Upper lobe of right lung (tissue), 1 donor: ENCODE measurements around the gene DMAC1. TPM values are rescaled to one million over a fixed set of nuclear protein-coding genes. Genes with fewer than 3 reads are reported as not detected.

Experiments used
- ATAC-seq: fragments of 200-7000 bp; cut with Tn5 transposase; one replicate; pipeline ENCODE4 v1.9.1; 2020; ENCODE audit warnings: mild to moderate bottlenecking, moderate library complexity
- DNase-seq: peaks from one replicate; pipeline ENCODE4 v3.0.0-alpha.2; 2020
- H3K27ac ChIP-seq: fragments of 200-600 bp; one replicate; pipeline ENCODE4 v1.8.0; 2022
- H3K27me3 ChIP-seq: fragments of 200-600 bp; one replicate; pipeline ENCODE4 v1.8.0; 2022; ENCODE audit warnings: mild to moderate bottlenecking
- H3K36me3 ChIP-seq: fragments of 200-600 bp; one replicate; pipeline ENCODE4 v1.8.0; 2022
- H3K4me1 ChIP-seq: fragments of 200-600 bp; one replicate; pipeline ENCODE4 v1.8.0; 2022
- H3K4me3 ChIP-seq: fragments of 200-600 bp; one replicate; pipeline ENCODE4 v1.8.0; 2022; ENCODE audit warnings: mild to moderate bottlenecking
- H3K9me3 ChIP-seq: fragments of 200-600 bp; one replicate; pipeline ENCODE4 v1.8.0; 2022
- CTCF ChIP-seq: fragments of 200-600 bp; IDR thresholded peaks from one replicate; pipeline ENCODE4 v1.8.0; 2022; ENCODE audit warnings: antibody characterized with exemption
- intact Hi-C: fragments of 100-400 bp; cut with DNase I; formaldehyde crosslinking; loops from one replicate; pipeline ENCODE4 v1.11.0; 2022
- total RNA-seq: library from RNA; stranded (reverse); fragmentation: NEBNext Ultra II Directional; extraction: Animal tissue kit (Norgen Biotek cat#: 25700); gene quantifications from one replicate; pipeline ENCODE4 v1.2.1, GENCODE V29; 2021
- donor health status: DM: no; HTN: yes; CAD: no; lungs with severe emphysema.

DMAC1 gene
- total RNA-seq, 1 donor from 2014 or later, result 36.0 TPM

DNA sequence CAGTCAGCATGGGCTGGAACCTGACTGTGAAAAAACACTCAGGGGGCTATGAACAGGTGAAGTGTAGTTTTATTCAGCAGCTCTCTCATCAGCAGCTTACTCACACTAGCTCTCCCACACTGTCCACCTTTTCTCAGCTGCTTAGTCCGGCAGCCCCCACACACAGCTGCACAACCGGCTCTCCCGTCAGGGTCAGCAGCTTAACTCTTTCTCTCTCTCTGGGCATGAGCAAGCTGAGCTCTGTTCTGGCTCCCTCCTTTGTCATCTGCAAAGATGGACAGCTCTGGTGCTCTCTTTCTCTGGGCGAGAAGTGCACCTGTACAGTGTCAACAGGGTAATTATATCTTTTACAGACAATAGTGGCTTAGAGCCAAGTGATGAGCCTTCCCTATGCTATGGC, 8.2 kb downstream of the DMAC1 start:
- H3K4me1 ChIP-seq, result no peaks in the 10 kb centered on the region
- no peak for ATAC-seq
- TF ChIP-seq CTCF, result no peak
- H3K27me3 ChIP-seq, result no peaks in the 10 kb centered on the region
- no peaks in the 10 kb centered on the region for H3K9me3 ChIP-seq
- H3K36me3 ChIP-seq, result peaks cover 25% of the 10 kb centered on the region
- H3K4me3 ChIP-seq, result no peak overlapping the region
- intact Hi-C loops, result no loop called here
- H3K27ac ChIP-seq, result no peak overlapping the region
- no peak for DNase-seq

DNA sequence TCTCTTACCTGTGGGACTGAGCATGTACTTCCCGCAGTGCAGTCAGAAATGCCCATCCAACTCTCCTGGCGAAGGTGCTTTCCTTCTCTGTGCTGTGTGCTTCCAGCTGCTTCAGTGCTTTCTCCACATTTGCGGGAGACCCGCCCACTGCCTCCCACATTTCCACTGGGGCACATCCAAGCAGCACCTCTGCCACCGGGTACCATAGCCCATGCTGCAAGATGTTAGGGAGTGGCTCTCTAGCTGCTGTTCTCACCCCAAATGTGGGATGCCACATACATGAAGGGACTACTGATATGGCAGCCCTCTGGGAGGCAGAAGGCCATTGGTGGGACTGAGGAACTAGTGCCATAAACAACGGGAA, 8.8 kb downstream of the DMAC1 start:
- intact Hi-C loops, result no loop called here
- TF ChIP-seq CTCF, result no peak
- peaks cover 19% of the 10 kb centered on the region for H3K36me3 ChIP-seq
- no peaks in the 10 kb centered on the region for H3K4me1 ChIP-seq
- H3K4me3 ChIP-seq, result no peak overlapping the region
- H3K9me3 ChIP-seq, result no peaks in the 10 kb centered on the region
- DNase-seq (no peak), ATAC-seq (no peak)
- H3K27ac ChIP-seq, result no peak overlapping the region
- H3K27me3 ChIP-seq, result no peaks in the 10 kb centered on the region

- no peak for TF ChIP-seq CTCF
- no peaks in the 10 kb centered on the region for H3K9me3 ChIP-seq
- no peak overlapping the region for H3K4me3 ChIP-seq
- intact Hi-C loops, result no loop called here
- DNase-seq, result no peak
- ATAC-seq, result no peak
- no peaks in the 10 kb centered on the region for H3K27me3 ChIP-seq
- H3K27ac ChIP-seq, result no peak overlapping the region
- H3K4me1 ChIP-seq, result no peaks in the 10 kb centered on the region
- H3K36me3 ChIP-seq, result peaks cover 13% of the 10 kb centered on the region
Observed at GRCh38 chr9:7790022-7790818, 9.4 kb downstream of the DMAC1 start.

- Histone ChIP-seq H3K27me3 (no peaks in the 10 kb centered on the region), H3K9me3 (no peaks in the 10 kb centered on the region), H3K4me1 (no peaks in the 10 kb centered on the region), H3K4me3 (no peak overlapping the region), H3K36me3 (no peaks in the 10 kb centered on the region), H3K27ac (no peak overlapping the region)
- intact Hi-C loops, result no loop called here
- ATAC-seq (no peak), DNase-seq (no peak)
- TF ChIP-seq CTCF, result no peak
Observed at GRCh38 chr9:7788772-7789171, 10.8 kb downstream of the DMAC1 start.

DNA sequence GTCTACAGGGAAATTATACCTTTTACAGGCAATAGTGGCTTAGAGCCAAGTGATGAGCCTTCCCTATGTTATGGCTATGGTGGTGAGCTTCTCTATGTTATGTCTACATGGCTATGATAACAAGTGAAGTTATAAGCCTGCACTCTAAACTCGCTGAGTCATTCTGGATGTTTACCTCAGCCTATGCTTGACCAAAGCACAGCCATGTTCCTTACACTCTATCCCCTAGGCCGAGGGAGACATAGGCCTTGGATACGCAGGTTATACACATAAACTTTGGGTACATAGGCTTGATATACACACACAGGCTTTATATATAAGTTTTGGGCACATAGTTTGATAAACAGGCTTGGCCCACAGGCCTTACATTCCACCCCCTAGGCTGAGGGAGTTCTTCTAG, 13.8 kb downstream of the DMAC1 start:
- no peak overlapping the region for H3K27ac ChIP-seq
- H3K27me3 ChIP-seq, result no peaks in the 10 kb centered on the region
- no peaks in the 10 kb centered on the region for H3K4me1 ChIP-seq
- TF ChIP-seq CTCF, result no peak
- H3K4me3 ChIP-seq, result no peak overlapping the region
- H3K36me3 ChIP-seq, result no peaks in the 10 kb centered on the region
- no peak for ATAC-seq
- no peaks in the 10 kb centered on the region for H3K9me3 ChIP-seq
- DNase-seq, result no peak
- intact Hi-C loops, result no loop called here

- no peaks in the 10 kb centered on the region for H3K4me1 ChIP-seq
- no peaks in the 10 kb centered on the region for H3K36me3 ChIP-seq
- H3K27me3 ChIP-seq, result no peaks in the 10 kb centered on the region
- DNase-seq (no peak), ATAC-seq (no peak)
- no peaks in the 10 kb centered on the region for H3K9me3 ChIP-seq
- intact Hi-C loops, result no loop called here
- H3K27ac ChIP-seq, result no peak overlapping the region
- no peak for TF ChIP-seq CTCF
- H3K4me3 ChIP-seq, result no peak overlapping the region
Observed at GRCh38 chr9:7784472-7784871, 15.1 kb downstream of the DMAC1 start.
